Nephron progenitor cell (in vitro differentiated cells): ENCODE data around the gene GBP2.

Source experiments
- DNase-seq: peaks from one replicate; pipeline ENCODE4 v3.0.0; 2021
- H3K27ac Mint-ChIP-seq: 2 replicates; pipeline ENCODE4 v1.8.0; 2021; ENCODE audit warnings: mild to moderate bottlenecking, moderate library complexity, mixed read lengths
- H3K27me3 Mint-ChIP-seq: 2 replicates; pipeline ENCODE4 v1.8.0; 2021; ENCODE audit warnings: mild to moderate bottlenecking, low read depth, mixed read lengths; ENCODE audit not compliant: poor library complexity
- H3K36me3 Mint-ChIP-seq: 2 replicates; pipeline ENCODE4 v1.8.0; 2021; ENCODE audit warnings: low read depth, mixed read lengths
- H3K4me1 Mint-ChIP-seq: 2 replicates; pipeline ENCODE4 v1.8.0; 2021; ENCODE audit warnings: mixed read lengths
- H3K4me3 Mint-ChIP-seq: 2 replicates; pipeline ENCODE4 v1.8.0; 2021; ENCODE audit warnings: mild to moderate bottlenecking, moderate library complexity, mixed read lengths
- H3K9me3 Mint-ChIP-seq: 2 replicates; pipeline ENCODE4 v1.8.0; 2021; ENCODE audit warnings: mild to moderate bottlenecking, moderate library complexity, mixed read lengths
- CTCF ChIP-seq: fragments of 200-600 bp; sonication (generic); IDR thresholded peaks from 2 replicates; pipeline ENCODE4 v1.5.0; 2021; ENCODE audit warnings: antibody characterized with exemption

Gene GBP2

GRCh38 chr1:89125913-89126580 lies at the start of gene GBP2:
GBP2 (minus strand) TSS chr1:89126114; CDS start chr1:89121966, 4,148 bp downstream.
- Mint-ChIP-seq H3K4me3 (no peak within 1 kb of the TSS), H3K27me3 (no peaks in the 10 kb centered on the region), H3K4me1 (no peaks in the 10 kb centered on the region), H3K9me3 (peaks cover 4% of the 10 kb centered on the region), H3K27ac (no peak within 1 kb of the TSS), H3K36me3 (no peaks in the 10 kb centered on the region)
- no peak for TF ChIP-seq CTCF
- DNase-seq = no peak

- no peak for TF ChIP-seq CTCF
- no peak overlapping the region for H3K27ac Mint-ChIP-seq
These were observed 48.6 kb upstream of the GBP2 start for GRCh38 chr1:89174491-89174890.

GRCh38 chr1:89172468-89173143 lies 46.7 kb upstream of the GBP2 start:
- Mint-ChIP-seq H3K27ac (no peak overlapping the region), H3K27me3 (no peaks in the 10 kb centered on the region), H3K9me3 (no peaks in the 10 kb centered on the region), H3K4me3 (no peak overlapping the region), H3K4me1 (no peaks in the 10 kb centered on the region), H3K36me3 (no peaks in the 10 kb centered on the region)
- DNase-seq = no peak
- TF ChIP-seq CTCF = no peak

More at GRCh38 chr1:89174491-89174890, 48.6 kb upstream of the GBP2 start:
- no peak for DNase-seq
- Mint-ChIP-seq H3K9me3 (no peaks in the 10 kb centered on the region), H3K27me3 (peaks cover 3% of the 10 kb centered on the region), H3K4me3 (no peak overlapping the region), H3K36me3 (no peaks in the 10 kb centered on the region), H3K4me1 (no peaks in the 10 kb centered on the region)

GRCh38 chr1:89171067-89171438 lies 45.1 kb upstream of the GBP2 start:
- Mint-ChIP-seq H3K27me3 (no peaks in the 10 kb centered on the region), H3K27ac (no peak overlapping the region), H3K36me3 (no peaks in the 10 kb centered on the region), H3K4me1 (no peaks in the 10 kb centered on the region), H3K9me3 (no peaks in the 10 kb centered on the region), H3K4me3 (no peak overlapping the region)
- no peak for DNase-seq
- no peak for TF ChIP-seq CTCF

- Mint-ChIP-seq H3K27me3 (no peaks in the 10 kb centered on the region), H3K9me3 (no peaks in the 10 kb centered on the region), H3K4me1 (no peaks in the 10 kb centered on the region), H3K36me3 (no peaks in the 10 kb centered on the region), H3K27ac (no peak overlapping the region), H3K4me3 (no peak overlapping the region)
- no peak for TF ChIP-seq CTCF
- DNase-seq = no peak
These were observed 44.5 kb upstream of the GBP2 start for GRCh38 chr1:89170170-89171066.
